Measurements from ENCODE around the gene TM9SF4.

- no peak for TF ChIP-seq EZH2 (IDR thresholded peaks at IDR 0.05; ENCODE audit: low read length)
- no peak for TF ChIP-seq CTCF (optimal IDR thresholded peaks at IDR 0.05 in 1 of 3, IDR thresholded peaks at IDR 0.05 in 1 of 3, conservative IDR thresholded peaks at IDR 0.05 in 1 of 3; ENCODE audit: extremely low read depth in 1 of 3, insufficient read depth in 2 of 3, low read length in 3 of 3)
Observed at GRCh38 chr20:32112841-32113240, 3.3 kb downstream of the TM9SF4 start.

Measured in keratinocyte (primary cell).